SU-DHL-6 (cell line): ENCODE data around the gene EPHA4.

Experiments used
- EZH2phosphoT487 ChIP-seq: fragments of 200-600 bp; sonication (generic), shearing (Covaris generic); conservative IDR thresholded peaks from 2 replicates; pipeline ENCODE4 v1.6.1; 2018; ENCODE audit warnings: mild to moderate bottlenecking, antibody characterized with exemption, low read length, moderate library complexity, mixed read lengths
- TF ChIP-seq, protein P1 (sequence below): fragments of 200-600 bp; sonication (generic); IDR thresholded peaks from one replicate; pipeline ENCODE4 v1.5.1; 2017; ENCODE audit warnings: antibody characterized with exemption, mild to moderate bottlenecking, low read length, moderate library complexity; ENCODE audit not compliant: insufficient read depth, poor library complexity, severe bottlenecking

GRCh38 chr2:221389421-221389820 is 182.7 kb downstream of the EPHA4 start:
- TF ChIP-seq, protein P1, sequence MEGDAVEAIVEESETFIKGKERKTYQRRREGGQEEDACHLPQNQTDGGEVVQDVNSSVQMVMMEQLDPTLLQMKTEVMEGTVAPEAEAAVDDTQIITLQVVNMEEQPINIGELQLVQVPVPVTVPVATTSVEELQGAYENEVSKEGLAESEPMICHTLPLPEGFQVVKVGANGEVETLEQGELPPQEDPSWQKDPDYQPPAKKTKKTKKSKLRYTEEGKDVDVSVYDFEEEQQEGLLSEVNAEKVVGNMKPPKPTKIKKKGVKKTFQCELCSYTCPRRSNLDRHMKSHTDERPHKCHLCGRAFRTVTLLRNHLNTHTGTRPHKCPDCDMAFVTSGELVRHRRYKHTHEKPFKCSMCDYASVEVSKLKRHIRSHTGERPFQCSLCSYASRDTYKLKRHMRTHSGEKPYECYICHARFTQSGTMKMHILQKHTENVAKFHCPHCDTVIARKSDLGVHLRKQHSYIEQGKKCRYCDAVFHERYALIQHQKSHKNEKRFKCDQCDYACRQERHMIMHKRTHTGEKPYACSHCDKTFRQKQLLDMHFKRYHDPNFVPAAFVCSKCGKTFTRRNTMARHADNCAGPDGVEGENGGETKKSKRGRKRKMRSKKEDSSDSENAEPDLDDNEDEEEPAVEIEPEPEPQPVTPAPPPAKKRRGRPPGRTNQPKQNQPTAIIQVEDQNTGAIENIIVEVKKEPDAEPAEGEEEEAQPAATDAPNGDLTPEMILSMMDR: no peak
- TF ChIP-seq EZH2phosphoT487: no peak
